SH-SY5Y (cell line): ENCODE results near the gene CIPC.

ENCODE experiments used
- GATA2 ChIP-seq: IDR thresholded peaks from 2 replicates; pipeline ENCODE4 v1.6.1; 2011; ENCODE audit warnings: mild to moderate bottlenecking, low read depth, low read length
- GATA3 ChIP-seq: IDR thresholded peaks from 2 replicates; pipeline ENCODE4 v1.6.1; 2011; ENCODE audit warnings: low read depth, mild to moderate bottlenecking, low read length, moderate library complexity

The CIPC gene

GRCh38 chr14:77140359-77141213 is 42.5 kb downstream of the CIPC start:
- TF ChIP-seq GATA3 (no peak), GATA2 (no peak)

- no peak for TF ChIP-seq GATA2
- TF ChIP-seq GATA3: no peak
These were observed 43.4 kb downstream of the CIPC start, which contains the start of gene ZDHHC22 for GRCh38 chr14:77141214-77142004. Gene ZDHHC22 (minus strand): TSS chr14:77141791. CDS start chr14:77139738, 2,053 bp downstream.

GRCh38 chr14:77142005-77142800 is 44.1 kb downstream of the CIPC start:
- 0 out of 2 replicates have a peak, but pooled peaks have one; percentile 10 for TF ChIP-seq GATA2
- no peak for TF ChIP-seq GATA3

- TF ChIP-seq GATA2 (no peak), GATA3 (no peak)
These were observed 45.0 kb downstream of the CIPC start for GRCh38 chr14:77143071-77143470.

- TF ChIP-seq GATA2: peak; percentile 72
- no peak; the same call in 1 of the 2 replicates for TF ChIP-seq GATA3
These were observed 46.5 kb downstream of the CIPC start for GRCh38 chr14:77144412-77145115.

- TF ChIP-seq GATA3 (no peak), GATA2 (no peak)
These were observed 48.1 kb downstream of the CIPC start for GRCh38 chr14:77145975-77146740.

- no peak for TF ChIP-seq GATA2
- no peak for TF ChIP-seq GATA3
These were observed 50.6 kb downstream of the CIPC start for GRCh38 chr14:77148510-77149231.

GRCh38 chr14:77151245-77151644 is 53.2 kb downstream of the CIPC start:
- no peak for TF ChIP-seq GATA2
- TF ChIP-seq GATA3: no peak

- no peak for TF ChIP-seq GATA2
- TF ChIP-seq GATA3: no peak
These were observed 54.0 kb downstream of the CIPC start for GRCh38 chr14:77151918-77152588.

GRCh38 chr14:77153802-77154201 is 55.7 kb downstream of the CIPC start:
- TF ChIP-seq GATA3 (no peak), GATA2 (no peak)

GRCh38 chr14:77154421-77154820 is 56.4 kb downstream of the CIPC start:
- no peak for TF ChIP-seq GATA2
- no peak for TF ChIP-seq GATA3
